Sigmoid colon (tissue), 4 donors: ENCODE data around the gene DOK6.

ENCODE experiments used
- POLR2A ChIP-seq, 2 donors: fragments of 450-650 bp; IDR thresholded peaks; one replicate each; pipeline ENCODE4 v1.6.1; 2016; ENCODE audit warnings: antibody characterized with exemption in 2 of 2, mild to moderate bottlenecking in 2 of 2, moderate library complexity in 2 of 2
- POLR2AphosphoS5 ChIP-seq, 4 donors: sonication (generic); formaldehyde crosslinking; IDR thresholded peaks; one replicate each; pipeline ENCODE4 v1.6.1; 2017; ENCODE audit warnings: antibody characterized with exemption in 4 of 4
- TF ChIP-seq, protein P1 (sequence below), 4 experiments: fragments of 450-650 bp in 3 of 4; fragments of 200-600 bp in 1 of 4; IDR thresholded peaks; one replicate each; pipeline ENCODE4 v1.5.1; 2016 to 2019; ENCODE audit warnings: antibody characterized with exemption in 4 of 4, mild to moderate bottlenecking in 3 of 4, moderate library complexity in 2 of 4

DNA sequence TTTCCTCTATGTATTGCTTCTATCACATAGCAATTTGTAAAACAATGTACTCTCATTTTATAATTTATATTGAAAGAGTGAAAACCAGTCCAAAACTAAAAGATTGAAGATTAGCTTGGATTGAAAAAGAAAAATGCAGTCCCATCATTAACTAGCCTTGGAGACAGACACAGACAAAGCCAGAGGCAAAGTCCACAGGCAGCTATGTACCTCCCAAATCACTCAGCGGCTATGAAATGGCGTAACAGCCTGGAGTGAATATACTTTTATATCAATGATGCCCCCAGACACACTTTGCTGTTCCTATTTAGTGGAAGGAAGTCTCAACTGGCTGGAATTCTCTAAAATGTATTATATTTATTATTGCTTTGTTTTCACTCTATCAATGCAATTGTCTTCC is 33.6 kb upstream of the DOK6 start:
- TF ChIP-seq POLR2A (IDR thresholded peaks at IDR 0.05) (no peak), POLR2AphosphoS5 (IDR thresholded peaks at IDR 0.05) (no peak)
- TF ChIP-seq, protein P1, sequence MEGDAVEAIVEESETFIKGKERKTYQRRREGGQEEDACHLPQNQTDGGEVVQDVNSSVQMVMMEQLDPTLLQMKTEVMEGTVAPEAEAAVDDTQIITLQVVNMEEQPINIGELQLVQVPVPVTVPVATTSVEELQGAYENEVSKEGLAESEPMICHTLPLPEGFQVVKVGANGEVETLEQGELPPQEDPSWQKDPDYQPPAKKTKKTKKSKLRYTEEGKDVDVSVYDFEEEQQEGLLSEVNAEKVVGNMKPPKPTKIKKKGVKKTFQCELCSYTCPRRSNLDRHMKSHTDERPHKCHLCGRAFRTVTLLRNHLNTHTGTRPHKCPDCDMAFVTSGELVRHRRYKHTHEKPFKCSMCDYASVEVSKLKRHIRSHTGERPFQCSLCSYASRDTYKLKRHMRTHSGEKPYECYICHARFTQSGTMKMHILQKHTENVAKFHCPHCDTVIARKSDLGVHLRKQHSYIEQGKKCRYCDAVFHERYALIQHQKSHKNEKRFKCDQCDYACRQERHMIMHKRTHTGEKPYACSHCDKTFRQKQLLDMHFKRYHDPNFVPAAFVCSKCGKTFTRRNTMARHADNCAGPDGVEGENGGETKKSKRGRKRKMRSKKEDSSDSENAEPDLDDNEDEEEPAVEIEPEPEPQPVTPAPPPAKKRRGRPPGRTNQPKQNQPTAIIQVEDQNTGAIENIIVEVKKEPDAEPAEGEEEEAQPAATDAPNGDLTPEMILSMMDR (IDR thresholded peaks at IDR 0.05) = no peak
